ENCODE data around the gene TCERG1L.

TCERG1L gene

DNA sequence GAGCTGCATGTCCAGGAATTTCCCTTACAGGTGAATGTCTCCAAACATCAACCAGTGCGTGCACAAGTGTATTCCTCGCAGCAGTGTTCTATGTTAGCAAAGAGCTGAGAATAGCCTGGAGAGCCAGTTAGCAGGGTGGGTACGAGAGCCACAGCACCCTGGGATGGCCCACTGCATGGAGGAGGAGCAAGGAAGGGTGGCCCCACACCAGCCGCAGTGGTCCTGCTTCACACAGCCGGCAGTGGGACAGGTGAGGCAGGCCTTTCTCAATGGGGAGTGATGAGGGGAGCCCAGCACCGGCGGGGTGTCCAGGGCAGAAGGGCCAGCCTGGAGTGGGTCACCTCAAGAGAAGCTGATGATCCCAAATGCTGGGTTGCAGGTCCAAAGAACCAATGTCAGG lies 240.7 kb downstream of the TCERG1L start:
- no peak for DNase-seq (ENCODE audit: low read depth in 3 of 3)

DNA sequence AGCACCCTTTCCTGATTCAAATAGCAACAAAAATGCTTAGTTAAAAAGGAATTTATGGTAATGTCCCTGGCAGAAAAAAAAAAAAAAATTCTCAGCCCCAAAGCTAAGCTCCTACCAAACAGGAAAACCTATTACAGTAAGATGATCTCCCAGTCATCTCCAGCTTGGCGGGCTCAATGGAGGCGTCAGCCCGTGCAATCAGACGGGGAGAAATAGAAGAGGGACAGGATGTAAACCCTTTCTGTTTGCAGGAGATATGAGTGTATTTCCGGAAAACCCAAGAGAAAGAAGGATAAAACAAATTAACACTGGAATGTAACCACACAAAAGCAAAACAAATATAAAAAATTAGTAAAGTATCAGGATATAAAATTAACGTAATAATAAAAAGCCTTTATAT lies 242.8 kb downstream of the TCERG1L start:
- DNase-seq (ENCODE audit: low read depth in 3 of 3): no peak

GRCh38 chr10:131068311-131068710 lies 243.2 kb downstream of the TCERG1L start:
- no peak for DNase-seq (ENCODE audit: low read depth in 3 of 3)

GRCh38 chr10:131067690-131068089 lies 243.8 kb downstream of the TCERG1L start:
- no peak for DNase-seq (ENCODE audit: low read depth in 3 of 3)

DNA sequence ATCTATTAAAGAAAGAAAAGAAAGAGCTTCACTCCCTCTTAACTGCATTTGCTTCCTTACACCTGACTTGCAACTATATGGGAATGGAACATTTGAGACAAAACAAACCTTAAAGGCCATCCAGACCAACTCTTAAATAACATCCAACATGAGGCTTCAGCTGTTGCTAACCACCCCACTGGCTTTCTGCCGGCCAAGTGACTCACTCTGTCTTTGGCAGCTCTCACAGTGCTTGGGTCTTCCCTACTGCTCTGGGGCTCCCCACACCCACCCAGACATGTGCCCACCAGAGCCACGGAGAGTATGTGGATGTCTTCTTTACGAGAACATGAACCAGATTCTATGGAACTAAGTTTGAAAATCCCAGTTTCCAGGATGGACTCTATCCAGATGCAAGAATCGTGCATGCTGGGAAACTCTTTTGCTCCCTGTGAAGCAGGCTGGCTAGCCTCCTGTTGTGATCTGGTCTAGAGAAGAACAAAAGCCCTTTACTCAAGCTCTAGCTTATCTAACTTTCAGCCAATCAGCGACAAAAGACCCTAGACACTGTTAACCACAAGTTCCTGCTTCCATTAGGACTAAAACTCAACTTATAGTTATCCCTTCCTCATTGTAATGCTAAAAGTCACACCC lies 245.7 kb downstream of the TCERG1L start:
- no peak for DNase-seq (ENCODE audit: low read depth in 3 of 3)

DNA sequence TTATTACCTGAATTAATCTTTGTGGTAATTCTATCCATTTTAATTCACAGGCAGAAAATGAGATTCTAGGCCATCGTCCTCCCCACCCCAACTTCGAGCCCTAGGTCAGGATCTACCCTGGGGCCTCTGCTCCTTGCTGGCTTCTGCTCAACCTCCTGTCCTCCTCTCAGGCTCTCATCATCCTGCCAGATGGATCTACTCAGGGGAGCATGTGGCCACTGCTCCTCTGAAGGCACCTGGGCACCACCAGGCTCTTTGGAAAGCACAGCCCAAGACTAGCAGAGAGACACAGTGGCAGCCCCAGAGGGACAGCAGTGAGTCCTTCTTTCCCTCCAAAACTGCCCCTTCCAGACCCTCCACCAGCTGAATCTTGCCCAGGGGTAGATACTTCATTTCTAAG lies 248.2 kb downstream of the TCERG1L start:
- no peak for DNase-seq (ENCODE audit: low read depth in 3 of 3)

DNA sequence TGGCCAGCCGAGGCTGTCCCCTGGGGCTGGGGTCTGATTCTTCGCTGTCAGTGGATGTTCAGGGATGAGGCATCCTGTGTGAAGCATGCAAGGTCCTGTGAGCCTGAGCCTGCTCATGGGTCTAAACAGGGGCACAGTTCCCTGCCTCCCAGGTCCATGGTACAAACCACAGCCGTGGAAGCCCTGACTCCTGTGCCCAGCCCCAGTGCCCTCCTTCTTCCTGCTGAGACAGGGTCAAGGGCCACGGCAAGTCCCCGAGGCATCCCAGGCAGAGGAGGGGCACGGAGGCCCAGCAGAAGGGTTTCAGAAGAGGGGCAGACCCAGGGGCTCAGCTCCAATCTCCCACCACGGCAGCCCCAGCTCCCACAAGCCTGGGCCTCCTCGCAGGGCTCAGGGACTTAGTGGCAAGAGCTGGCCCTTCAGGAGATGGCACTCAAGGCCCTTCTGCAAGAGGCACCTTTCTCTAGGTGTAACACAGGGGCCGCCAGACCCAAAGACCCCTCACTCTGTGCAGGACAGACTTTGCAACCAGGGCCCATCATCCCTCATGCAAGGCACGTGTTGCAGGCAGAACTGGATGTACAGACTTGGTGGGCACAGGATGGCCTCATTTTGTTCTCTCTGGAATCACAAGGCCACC lies 248.8 kb downstream of the TCERG1L start:
- DNase-seq (ENCODE audit: low read depth in 3 of 3): no peak

GRCh38 chr10:131061216-131061615 lies 250.3 kb downstream of the TCERG1L start:
- DNase-seq (ENCODE audit: low read depth in 3 of 3): no peak

GRCh38 chr10:131059881-131060280 lies 251.6 kb downstream of the TCERG1L start:
- no peak for DNase-seq (ENCODE audit: low read depth in 3 of 3)

GRCh38 chr10:131058799-131059198 lies 252.7 kb downstream of the TCERG1L start:
- no peak for DNase-seq (ENCODE audit: low read depth in 3 of 3)

- DNase-seq (ENCODE audit: low read depth in 3 of 3): no peak
These were observed 254.7 kb downstream of the TCERG1L start for GRCh38 chr10:131056781-131057180.

DNA sequence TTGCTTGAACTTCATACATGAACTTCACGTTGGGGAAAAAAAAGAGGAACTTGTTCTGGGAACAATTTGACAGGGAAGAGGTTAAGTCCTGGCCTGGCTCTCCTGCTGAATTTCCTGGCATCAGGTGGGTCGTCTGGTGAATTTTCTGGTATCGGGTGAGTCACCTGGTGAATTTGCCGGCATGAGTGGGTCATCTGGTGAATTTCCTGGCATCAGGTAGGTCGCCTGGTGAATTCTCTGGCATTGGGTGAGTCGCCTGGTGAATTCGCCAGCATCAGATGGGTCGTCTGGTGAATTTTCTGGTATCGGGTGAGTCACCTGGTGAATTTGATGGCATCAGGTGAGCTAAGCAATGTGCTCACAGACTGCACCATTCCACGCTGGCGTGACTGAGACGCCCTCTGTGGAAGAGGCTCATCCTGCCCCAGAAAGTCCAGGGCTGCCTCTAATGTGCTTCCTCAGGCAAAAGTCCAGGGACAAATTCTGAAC lies 255.4 kb downstream of the TCERG1L start:
- no peak for DNase-seq (ENCODE audit: low read depth in 3 of 3)

- no peak for DNase-seq (ENCODE audit: low read depth in 3 of 3)
These were observed 256.1 kb downstream of the TCERG1L start for GRCh38 chr10:131055437-131055836.

GRCh38 chr10:131053192-131053591 lies 258.3 kb downstream of the TCERG1L start:
- no peak for DNase-seq (ENCODE audit: low read depth in 3 of 3)

- DNase-seq (ENCODE audit: low read depth in 3 of 3): no peak
These were observed 261.3 kb downstream of the TCERG1L start for GRCh38 chr10:131050162-131050766.

GRCh38 chr10:131049016-131049415 lies 262.5 kb downstream of the TCERG1L start:
- DNase-seq (ENCODE audit: low read depth in 3 of 3): no peak

DNA sequence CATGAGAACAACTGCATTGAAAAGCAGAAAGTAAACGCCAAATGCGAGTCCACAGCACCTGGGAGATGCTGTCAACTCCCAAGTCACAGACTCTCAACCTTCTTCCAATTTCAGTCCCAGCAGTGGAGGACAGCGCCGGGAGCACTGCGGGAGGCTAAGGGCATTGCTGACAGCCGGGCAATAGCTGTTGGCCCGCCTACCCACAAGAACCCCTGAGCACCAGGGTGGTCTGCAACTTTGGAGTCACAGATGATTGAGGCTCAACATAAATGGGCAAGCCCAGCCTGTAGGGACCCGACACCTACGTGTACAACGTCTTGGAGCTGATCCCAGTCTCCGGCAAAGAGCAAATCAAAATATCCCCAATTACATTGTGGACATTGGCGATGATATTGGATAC lies 262.9 kb downstream of the TCERG1L start:
- no peak for DNase-seq (ENCODE audit: low read depth in 3 of 3)

DNA sequence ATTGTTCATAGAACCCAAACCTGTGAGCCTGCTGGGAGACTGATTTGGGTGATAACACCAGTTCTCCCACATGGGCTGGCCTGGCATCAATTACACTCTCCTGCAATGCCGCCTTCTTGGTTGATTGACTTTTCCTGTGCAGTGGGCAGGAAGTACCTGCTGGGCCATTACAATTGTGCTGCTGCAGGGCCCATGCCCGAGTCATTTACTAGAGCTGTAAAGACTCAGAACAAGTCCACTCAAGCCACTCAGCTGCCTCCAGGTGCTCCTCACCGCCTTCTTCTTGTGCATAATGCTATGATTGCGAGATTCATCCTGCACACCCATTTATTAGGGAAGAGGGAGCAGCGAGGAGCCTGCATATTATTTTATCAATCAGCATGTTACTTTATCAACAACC lies 264.0 kb downstream of the TCERG1L start:
- no peak for DNase-seq (ENCODE audit: low read depth in 3 of 3)

DNA sequence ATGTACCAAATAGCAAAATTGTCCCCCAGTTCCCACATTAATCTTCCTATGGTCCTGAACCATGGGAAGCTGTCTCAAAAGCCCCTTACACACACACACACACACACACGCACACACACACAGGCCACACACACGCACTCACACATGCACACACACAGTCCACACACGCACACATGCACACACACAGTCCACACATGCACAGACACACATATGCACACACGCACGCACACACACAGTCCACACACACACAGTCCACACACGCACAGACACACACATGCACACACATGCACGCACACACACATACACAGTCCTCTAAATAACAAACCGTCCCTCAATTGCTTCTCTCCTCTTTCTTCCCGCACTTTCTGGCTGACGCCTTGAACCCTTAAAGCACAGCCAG lies 265.3 kb downstream of the TCERG1L start:
- DNase-seq (ENCODE audit: low read depth in 3 of 3): no peak

DNA sequence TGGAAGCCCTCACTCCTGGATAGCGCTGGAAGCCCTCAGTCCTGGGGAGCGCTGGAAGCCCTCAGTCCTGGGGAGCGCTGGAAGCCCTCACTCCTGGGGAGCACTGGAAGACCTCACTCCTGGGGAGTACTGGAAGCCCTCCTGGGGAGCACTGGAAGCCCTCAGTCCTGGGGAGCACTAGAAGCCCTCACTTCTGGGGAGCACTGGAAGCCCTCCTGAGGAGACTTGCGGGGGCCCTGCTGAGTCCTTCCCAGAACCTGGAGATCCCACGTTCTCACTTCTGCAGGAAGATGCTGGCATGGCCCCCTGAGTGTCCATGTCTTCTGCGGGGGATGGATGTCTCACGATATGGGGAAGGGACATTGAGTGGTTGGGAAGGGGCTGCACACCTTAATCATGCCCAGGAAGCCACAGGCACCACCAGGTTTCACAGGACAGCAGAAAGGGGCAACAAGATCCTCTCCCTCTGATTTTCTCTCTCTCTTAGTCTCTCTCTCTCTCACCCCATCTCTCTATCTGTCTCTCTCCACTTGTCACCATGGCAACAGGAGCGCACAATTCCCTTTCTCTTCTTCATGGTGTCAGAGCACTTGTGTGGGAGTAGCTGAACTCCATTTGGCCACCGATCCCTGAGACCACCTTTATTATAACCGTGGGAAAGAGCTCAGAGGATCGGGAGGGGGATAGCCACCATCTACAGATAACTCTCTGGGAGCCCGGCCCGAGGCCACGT lies 267.0 kb downstream of the TCERG1L start:
- DNase-seq (ENCODE audit: low read depth in 3 of 3): no peak

GRCh38 chr10:131043039-131043691 lies 268.4 kb downstream of the TCERG1L start:
- no peak for DNase-seq (ENCODE audit: low read depth in 3 of 3)

Measured in stimulated activated CD4-positive, alpha-beta T cell treated with anti-CD3 and anti-CD28 coated beads, TNF-alpha, amount 100 ng/mL, for 24 hours (primary cell).